KOPT-K1 (cell line): Measurements from ENCODE around the gene BCAT1.

ENCODE experiments used
- H3K27ac ChIP-seq: fragments of 200-600 bp; sonication (generic); 2 replicates; pipeline ENCODE4 v1.5.1; 2016; ENCODE audit warnings: antibody characterized with exemption, mild to moderate bottlenecking, low read depth, low read length; ENCODE audit not compliant: poor library complexity, severe bottlenecking
- H3K36me3 ChIP-seq: fragments of 200-600 bp; sonication (generic); 2 replicates; pipeline ENCODE4 v1.5.1; 2017; ENCODE audit warnings: antibody characterized with exemption, mild to moderate bottlenecking, low read length, moderate library complexity; ENCODE audit not compliant: insufficient read depth
- H3K9me3 ChIP-seq: fragments of 200-600 bp; sonication (generic); 2 replicates; pipeline ENCODE4 v1.5.1; 2017; ENCODE audit warnings: antibody characterized with exemption, low read length, mild to moderate bottlenecking; ENCODE audit not compliant: insufficient read depth, poor library complexity, severe bottlenecking

BCAT1 gene

GRCh38 chr12:24902511-24903328 is 46.2 kb downstream of the BCAT1 start:
- H3K27ac ChIP-seq, result no peak overlapping the region
- H3K36me3 ChIP-seq, result no peaks in the 10 kb centered on the region
- peaks cover 23% of the 10 kb centered on the region for H3K9me3 ChIP-seq

DNA sequence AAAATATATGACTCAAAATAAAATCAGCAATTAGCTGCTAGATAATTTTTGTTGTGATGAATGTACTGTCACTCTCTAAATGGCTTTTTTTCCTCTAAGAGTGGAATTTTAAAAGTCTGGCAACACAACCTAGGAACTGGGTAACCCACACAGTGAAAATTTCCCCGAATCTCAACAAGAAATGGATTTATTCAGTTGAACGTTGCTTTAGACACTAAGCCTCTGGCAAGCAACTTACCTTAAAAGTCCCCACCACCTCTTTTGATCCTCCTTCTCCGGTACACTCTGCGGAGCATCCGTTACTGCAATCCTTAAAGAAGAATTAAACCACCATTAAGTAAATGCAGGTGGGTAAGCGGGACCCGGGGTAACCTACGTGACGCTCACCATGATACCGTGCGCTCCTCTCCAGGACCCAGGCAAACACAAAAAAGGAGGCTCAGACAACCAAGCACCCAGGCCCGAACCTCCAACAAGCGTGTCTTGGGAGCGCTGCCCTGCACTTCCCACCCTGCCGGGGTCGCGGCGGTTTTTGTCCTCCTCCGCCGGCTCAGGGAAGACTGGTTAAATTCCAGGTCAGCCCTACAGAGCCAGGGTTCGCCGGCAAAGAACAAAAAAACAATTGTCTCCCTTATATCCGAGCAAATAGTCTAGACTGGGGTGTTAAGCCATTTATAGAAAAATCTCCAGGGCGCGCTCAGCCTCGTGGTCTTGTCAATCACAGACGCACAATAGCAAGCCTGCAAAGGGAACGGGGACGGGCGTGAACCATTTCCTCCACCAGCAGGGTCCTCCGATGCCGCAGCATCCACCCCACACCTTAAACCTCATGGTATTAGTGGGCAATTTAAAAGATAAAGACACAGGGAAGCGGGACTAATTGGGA is 47.1 kb downstream of the BCAT1 start:
- Histone ChIP-seq H3K9me3 (peaks cover 23% of the 10 kb centered on the region), H3K27ac (no peak overlapping the region), H3K36me3 (no peaks in the 10 kb centered on the region)

GRCh38 chr12:24900196-24900595 is 48.7 kb downstream of the BCAT1 start:
- Histone ChIP-seq H3K9me3 (peaks cover 23% of the 10 kb centered on the region), H3K36me3 (no peaks in the 10 kb centered on the region), H3K27ac (no peak overlapping the region)

GRCh38 chr12:24899503-24900075 is 49.3 kb downstream of the BCAT1 start:
- peaks cover 23% of the 10 kb centered on the region for H3K9me3 ChIP-seq
- no peaks in the 10 kb centered on the region for H3K36me3 ChIP-seq
- no peak overlapping the region for H3K27ac ChIP-seq

- Histone ChIP-seq H3K27ac (no peak overlapping the region), H3K9me3 (peaks cover 19% of the 10 kb centered on the region), H3K36me3 (no peaks in the 10 kb centered on the region)
These were observed 50.3 kb downstream of the BCAT1 start for GRCh38 chr12:24898606-24899005.

DNA sequence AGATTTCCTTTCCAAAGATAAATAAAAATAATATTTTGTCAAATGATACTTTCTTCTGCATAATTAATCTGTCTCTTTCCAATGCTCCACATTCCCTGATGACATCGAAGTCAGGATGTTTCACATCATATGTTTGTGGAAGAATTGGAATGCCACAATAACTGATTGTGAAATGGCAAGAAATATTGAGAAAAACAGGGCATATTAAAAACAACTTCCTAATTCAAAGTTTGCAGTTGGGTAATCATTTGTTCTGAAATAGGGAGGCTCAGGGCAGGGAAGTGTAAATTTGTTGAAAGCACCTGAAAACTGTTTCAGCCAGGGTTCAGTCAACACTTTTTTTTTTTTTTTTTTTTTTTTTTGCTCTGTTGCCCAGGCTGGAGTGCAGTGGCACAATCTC is 50.7 kb downstream of the BCAT1 start:
- Histone ChIP-seq H3K27ac (no peak overlapping the region), H3K36me3 (no peaks in the 10 kb centered on the region), H3K9me3 (peaks cover 15% of the 10 kb centered on the region)

DNA sequence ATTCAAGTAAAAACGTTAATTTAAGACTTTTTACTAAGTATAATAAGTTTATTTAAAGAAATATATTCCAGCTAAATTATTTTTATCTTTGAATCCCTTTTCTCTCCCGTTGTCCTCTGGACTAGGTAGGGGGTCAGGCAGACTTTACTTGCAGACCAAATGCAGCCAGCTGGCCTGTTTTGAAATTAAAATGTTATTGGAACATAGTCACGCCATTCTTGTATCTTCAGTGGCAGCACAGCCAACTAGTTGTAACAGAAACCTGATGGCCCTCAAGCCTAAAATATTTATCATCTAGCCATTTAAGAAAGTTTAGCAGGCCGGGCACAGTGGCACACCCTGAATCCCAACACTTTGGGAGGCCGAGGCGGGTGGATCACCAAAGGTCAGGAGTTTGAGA is 52.7 kb downstream of the BCAT1 start:
- H3K9me3 ChIP-seq, result no peaks in the 10 kb centered on the region
- H3K36me3 ChIP-seq, result no peaks in the 10 kb centered on the region
- no peak overlapping the region for H3K27ac ChIP-seq

DNA sequence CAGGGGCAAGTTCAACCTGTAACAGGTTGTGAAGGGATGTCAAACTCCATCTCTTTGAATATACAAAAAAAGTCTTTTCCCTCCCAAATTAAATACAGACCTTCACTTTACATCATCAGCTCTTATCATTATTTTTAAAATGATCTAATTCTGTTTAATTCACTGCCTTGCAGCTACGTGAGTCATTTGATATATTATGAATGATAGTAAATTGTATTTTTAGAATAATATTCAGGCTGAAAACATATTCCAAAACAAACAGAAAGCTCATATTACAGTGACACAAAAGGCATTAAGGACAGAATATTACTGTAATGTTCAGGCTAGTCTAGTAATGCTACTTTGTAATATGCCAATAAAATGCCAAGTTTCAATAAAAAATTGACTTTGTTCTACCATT is 53.3 kb downstream of the BCAT1 start:
- Histone ChIP-seq H3K27ac (no peak overlapping the region), H3K36me3 (no peaks in the 10 kb centered on the region)

GRCh38 chr12:24894879-24895278 is 54.0 kb downstream of the BCAT1 start:
- no peaks in the 10 kb centered on the region for H3K9me3 ChIP-seq
- H3K27ac ChIP-seq, result no peak overlapping the region
- no peaks in the 10 kb centered on the region for H3K36me3 ChIP-seq

More for the DNA sequence above, 53.3 kb downstream of the BCAT1 start:
- no peaks in the 10 kb centered on the region for H3K9me3 ChIP-seq

DNA sequence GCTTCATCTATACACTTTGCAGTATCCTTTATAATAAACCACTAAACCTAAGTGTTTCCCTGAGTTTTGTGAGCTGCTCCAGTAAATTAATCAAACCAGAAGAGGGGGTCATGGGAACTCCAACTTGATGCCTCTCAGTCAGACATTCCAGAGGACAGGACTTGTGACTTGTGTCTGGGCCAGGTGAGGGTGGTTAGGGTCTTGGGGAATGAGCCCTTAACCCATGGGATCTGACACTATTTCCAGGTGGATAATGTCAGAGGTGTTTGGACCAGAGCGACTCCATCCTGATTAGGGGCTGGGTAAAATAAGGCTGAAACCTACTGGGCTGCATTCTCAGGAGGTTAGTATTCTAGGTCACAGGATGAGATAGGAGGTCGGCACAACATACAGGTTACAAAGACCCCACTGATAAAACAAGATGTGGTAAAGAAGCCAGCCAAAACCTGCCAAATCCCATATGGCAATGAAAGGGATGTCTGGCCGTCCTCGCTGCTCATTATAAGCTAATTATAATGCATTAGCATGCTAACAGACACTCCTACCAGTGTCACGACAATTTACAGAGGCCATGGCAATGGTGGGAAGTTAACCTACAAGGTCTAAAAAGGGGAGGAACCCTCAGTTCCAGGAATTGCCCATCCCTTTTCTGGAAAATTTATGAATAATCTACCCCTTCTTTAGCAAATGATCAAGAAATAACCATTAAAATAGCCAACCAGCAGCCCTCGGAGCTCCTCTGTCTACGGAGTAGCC is 58.7 kb downstream of the BCAT1 start:
- no peaks in the 10 kb centered on the region for H3K9me3 ChIP-seq
- H3K36me3 ChIP-seq, result no peaks in the 10 kb centered on the region
- H3K27ac ChIP-seq, result no peak overlapping the region

DNA sequence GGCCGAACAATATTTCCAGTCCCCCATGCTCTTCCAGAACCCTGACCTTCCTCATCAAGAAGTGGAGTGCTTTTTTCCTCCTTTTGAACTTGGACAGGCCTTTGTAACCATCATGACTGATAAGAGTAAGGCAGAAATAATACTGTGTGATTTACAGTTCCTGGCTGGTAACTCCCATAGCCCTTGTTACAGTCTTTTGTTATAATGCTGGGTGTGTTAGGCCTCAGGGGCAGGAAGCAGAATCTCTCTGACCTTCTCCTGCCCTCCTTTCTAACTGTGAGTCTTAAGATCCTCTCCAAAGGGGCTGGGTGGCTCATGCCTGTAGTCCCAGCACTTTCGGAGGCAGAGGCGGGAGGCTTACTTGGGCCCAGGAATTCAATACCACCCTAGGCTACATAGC is 59.5 kb downstream of the BCAT1 start:
- H3K36me3 ChIP-seq, result no peaks in the 10 kb centered on the region
- H3K27ac ChIP-seq, result no peak overlapping the region
- H3K9me3 ChIP-seq, result no peaks in the 10 kb centered on the region

- H3K36me3 ChIP-seq, result no peaks in the 10 kb centered on the region
- H3K9me3 ChIP-seq, result no peaks in the 10 kb centered on the region
- no peak overlapping the region for H3K27ac ChIP-seq
These were observed 60.1 kb downstream of the BCAT1 start for GRCh38 chr12:24888813-24889212.

DNA sequence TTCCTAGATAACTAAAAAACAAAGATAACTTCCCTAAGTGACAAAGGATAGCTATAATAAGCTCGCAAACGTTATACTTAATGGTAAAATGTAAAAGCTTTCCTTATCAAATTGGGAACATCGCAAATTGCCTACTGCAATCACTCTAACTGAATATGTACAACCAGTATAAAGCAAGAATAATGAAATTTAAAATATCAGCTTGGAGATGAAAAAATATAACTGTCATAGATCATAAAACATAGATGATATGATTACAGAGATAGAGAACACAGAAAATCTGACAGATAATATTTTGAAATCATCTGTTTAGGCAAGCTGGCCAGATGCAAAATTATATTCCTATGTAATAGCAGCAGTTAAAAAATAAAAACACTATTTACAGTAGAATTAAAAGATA is 64.0 kb downstream of the BCAT1 start:
- Histone ChIP-seq H3K36me3 (no peaks in the 10 kb centered on the region), H3K27ac (no peak overlapping the region), H3K9me3 (no peaks in the 10 kb centered on the region)

GRCh38 chr12:24881724-24882371 is 67.1 kb downstream of the BCAT1 start:
- no peak overlapping the region for H3K27ac ChIP-seq
- H3K36me3 ChIP-seq, result 0 out of 2 replicates have a peak, but pooled peaks cover 6% of the 10 kb centered on the region
- no peaks in the 10 kb centered on the region for H3K9me3 ChIP-seq
